SW 1271 (cell line): Measurements from ENCODE around the gene PHC2.
A peak's percentile ranks its signal among the peaks of the same experiment; 100 is the strongest.

Source experiments
- DNase-seq, 2 experiments: peaks; one replicate each; lab custom pipeline; 2025; lab: John Stamatoyannopoulos, UW

Gene PHC2

GRCh38 chr1:33350611-33351280 is 80.1 kb downstream of the PHC2 start:
- no peak for DNase-seq

- DNase-seq: peak; percentile 58 to 74
These were observed 80.9 kb downstream of the PHC2 start for GRCh38 chr1:33349778-33350610.

GRCh38 chr1:33349081-33349759 is 81.7 kb downstream of the PHC2 start:
- no peak for DNase-seq

GRCh38 chr1:33348676-33349080 is 82.2 kb downstream of the PHC2 start:
- peak in 1 of 2 experiments; percentile 60 for DNase-seq

- DNase-seq: no peak
These were observed 82.7 kb downstream of the PHC2 start for GRCh38 chr1:33348194-33348593.

GRCh38 chr1:33347650-33347992 is 83.3 kb downstream of the PHC2 start:
- peak in 1 of 2 experiments; percentile 33 for DNase-seq

GRCh38 chr1:33346927-33347649 is 83.8 kb downstream of the PHC2 start:
- DNase-seq: peak; percentile 83 to 96

- DNase-seq: no peak
These were observed 84.4 kb downstream of the PHC2 start for GRCh38 chr1:33346533-33346926.

- no peak for DNase-seq
These were observed 85.9 kb downstream of the PHC2 start for GRCh38 chr1:33344896-33345560.

GRCh38 chr1:33343539-33343938 is 87.4 kb downstream of the PHC2 start:
- no peak for DNase-seq

- peak; percentile 45 to 78 for DNase-seq
These were observed 88.7 kb downstream of the PHC2 start for GRCh38 chr1:33342041-33342723.

GRCh38 chr1:33341190-33341589 is 89.7 kb downstream of the PHC2 start:
- no peak for DNase-seq

GRCh38 chr1:33339413-33339812 is 91.5 kb downstream of the PHC2 start:
- no peak for DNase-seq

- no peak for DNase-seq
These were observed 92.3 kb downstream of the PHC2 start for GRCh38 chr1:33338440-33339211.

- DNase-seq: no peak
These were observed 92.9 kb downstream of the PHC2 start for GRCh38 chr1:33338048-33338439.

GRCh38 chr1:33337441-33337840 is 93.5 kb downstream of the PHC2 start:
- no peak for DNase-seq

- DNase-seq: no peak
These were observed 94.3 kb downstream of the PHC2 start for GRCh38 chr1:33336580-33336979.

- DNase-seq: no peak
These were observed 95.9 kb downstream of the PHC2 start for GRCh38 chr1:33335020-33335419.

GRCh38 chr1:33334081-33334552 is 96.8 kb downstream of the PHC2 start:
- DNase-seq: no peak

- no peak for DNase-seq
These were observed 98.0 kb downstream of the PHC2 start for GRCh38 chr1:33332881-33333280.
